Measurements from ENCODE around the gene FSTL4. TPM values are rescaled to one million over a fixed set of nuclear protein-coding genes. Genes with fewer than 3 reads are reported as not detected.

FSTL4 gene
- total and polyA plus RNA-seq, 12 donors = 0.01 to 0.42 (median 0.38) TPM; not detected in 6

DNA sequence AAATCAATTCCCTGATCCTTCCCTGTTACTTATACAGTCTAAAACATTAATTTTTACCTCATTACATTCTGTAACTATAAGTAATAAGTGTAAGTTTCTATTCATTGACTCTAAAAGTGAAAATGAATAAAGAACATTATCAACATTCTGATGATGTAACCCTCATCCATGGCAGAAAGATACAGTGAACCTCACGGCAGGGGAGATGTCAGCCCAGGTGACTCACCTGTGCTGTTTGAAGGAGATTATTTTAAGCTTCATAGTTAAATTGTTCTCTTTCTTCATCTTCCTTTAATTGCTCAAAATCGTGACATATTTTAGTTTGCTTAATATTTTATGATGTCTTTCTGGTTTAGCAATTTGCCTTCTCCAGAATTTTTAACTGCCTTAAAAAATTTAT, 268.1 kb downstream of the FSTL4 start:
- Histone ChIP-seq H3K27ac (no peak overlapping the region), H3K27me3 (peaks cover 0 to 14% (median 0%) of the 10 kb centered on the region in 7 donors), H3K4me3 (no peak overlapping the region), H3K4me1 (no peaks in the 10 kb centered on the region), H3K36me3 (no peaks in the 10 kb centered on the region), H3K9me3 (no peaks in the 10 kb centered on the region)
- TF ChIP-seq CTCF (IDR thresholded peaks at IDR 0.05) = no peak
- intact Hi-C loops (cut with DNase I) = no loop called here
- WGBS, 2 donors = 68 to 75% methylated on average over 2 of the region's 2 CpGs
- DNase-seq (no peak), ATAC-seq (no peak)

- Histone ChIP-seq H3K4me1 (no peaks in the 10 kb centered on the region), H3K27me3 (peaks cover 0 to 10% (median 0%) of the 10 kb centered on the region in 7 donors), H3K9me3 (no peaks in the 10 kb centered on the region), H3K4me3 (no peak overlapping the region), H3K27ac (no peak overlapping the region), H3K36me3 (no peaks in the 10 kb centered on the region)
- intact Hi-C loops (cut with DNase I) = no loop called here
- no peak for DNase-seq
- TF ChIP-seq CTCF (IDR thresholded peaks at IDR 0.05) = no peak
- no peak for ATAC-seq
- 75 to 79% methylated on average over 8 of the region's 8 CpGs for WGBS, 2 donors
These were observed 269.1 kb downstream of the FSTL4 start for GRCh38 chr5:133343196-133343595.

DNA sequence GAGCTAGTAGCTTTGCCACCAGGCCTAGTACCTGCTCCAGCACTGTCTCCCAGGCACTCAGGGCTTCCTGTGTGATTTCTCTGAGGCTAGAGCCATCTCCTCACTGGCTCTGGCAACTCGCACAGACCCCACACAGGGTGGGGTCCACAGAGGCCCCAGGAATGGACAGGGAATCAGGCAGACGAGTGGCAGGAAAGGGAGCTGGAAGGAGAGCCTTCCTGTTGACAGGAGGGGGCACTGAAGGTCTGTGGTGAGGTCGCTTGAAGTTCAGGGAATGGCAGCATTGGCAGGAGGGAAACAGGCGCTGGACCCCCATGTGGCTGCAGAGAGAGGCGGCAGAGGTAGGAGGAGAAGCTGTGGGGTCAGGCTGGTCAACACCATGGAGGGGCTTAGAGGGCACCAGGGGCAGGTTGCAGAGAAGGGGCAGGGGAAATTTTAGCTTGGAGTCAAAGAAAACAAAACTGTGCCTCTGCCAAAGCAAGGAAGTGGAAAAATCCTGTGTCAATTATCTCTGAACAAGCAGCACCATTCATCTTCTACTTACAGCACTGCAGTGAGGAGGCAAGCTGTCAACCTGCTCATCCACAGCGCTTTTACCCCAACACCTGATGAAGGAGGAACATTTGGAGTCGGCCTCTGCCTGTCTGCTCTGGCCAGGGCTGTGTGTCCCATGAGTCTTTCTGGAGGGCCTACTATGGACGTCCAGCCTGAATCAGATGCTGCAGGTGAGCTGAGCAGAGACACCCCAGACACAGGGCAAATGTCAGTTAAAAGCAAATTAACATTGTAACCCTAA, 270.2 kb downstream of the FSTL4 start:
- Histone ChIP-seq H3K4me3 (no peak overlapping the region), H3K27ac (no peak overlapping the region), H3K36me3 (no peaks in the 10 kb centered on the region), H3K27me3 (peaks cover 0 to 5% (median 0%) of the 10 kb centered on the region in 7 donors), H3K4me1 (no peaks in the 10 kb centered on the region), H3K9me3 (no peaks in the 10 kb centered on the region)
- 59 to 62% methylated on average over 8 of the region's 8 CpGs for WGBS, 2 donors
- intact Hi-C loops (cut with DNase I) = no loop called here
- DNase-seq (no peak), ATAC-seq (no peak)
- no peak for TF ChIP-seq CTCF (IDR thresholded peaks at IDR 0.05)

DNA sequence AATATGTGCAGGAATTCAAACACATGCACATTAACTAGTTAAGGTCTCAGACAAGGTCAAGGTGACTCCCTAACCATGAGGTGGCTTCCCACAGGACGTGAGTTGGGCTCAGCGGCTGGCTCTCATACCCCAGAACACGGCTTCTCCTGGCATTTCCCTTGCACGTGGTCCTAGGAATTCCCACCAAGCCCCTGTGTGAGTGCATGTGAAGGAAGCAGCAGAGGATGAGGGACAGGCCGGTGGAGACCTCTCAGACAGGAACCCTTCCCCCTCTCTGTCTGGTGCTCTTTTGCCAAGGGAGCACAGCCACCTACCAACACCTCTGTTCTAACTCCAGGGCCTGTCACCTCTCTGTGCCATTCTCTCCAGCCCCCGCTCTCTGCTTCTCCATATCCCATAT, 271.0 kb downstream of the FSTL4 start:
- 63 to 67% methylated on average over 6 of the region's 6 CpGs for WGBS, 2 donors
- ATAC-seq (no peak), DNase-seq (no peak)
- TF ChIP-seq CTCF (IDR thresholded peaks at IDR 0.05) = no peak
- peaks cover 0 to 3% (median 0%) of the 10 kb centered on the region in 7 donors for H3K27me3 ChIP-seq
- H3K4me1 ChIP-seq = no peaks in the 10 kb centered on the region
- intact Hi-C loops (cut with DNase I) = no loop called here
- no peak overlapping the region for H3K4me3 ChIP-seq
- no peaks in the 10 kb centered on the region for H3K36me3 ChIP-seq
- no peak overlapping the region for H3K27ac ChIP-seq
- no peaks in the 10 kb centered on the region for H3K9me3 ChIP-seq

All from heart right ventricle (tissue), 16 donors.